GM21390 (cell line): ENCODE results near the gene SCN4A.
"Not testable (repeated sequence)": the region's sequence is repeated elsewhere in the genome, so short reads cannot be mapped to it uniquely, and the experiment has no call there.

Source experiments
- ATAC-seq: cut with Tn5 transposase; IDR thresholded peaks from one replicate; pipeline ENCODE4 v1.9.1; 2021; ENCODE audit not compliant: unreplicated experiment

SCN4A gene

GRCh38 chr17:63939401-63939800 is 33.3 kb downstream of the SCN4A start:
- no peak for ATAC-seq

- ATAC-seq = no peak
These were observed 34.8 kb downstream of the SCN4A start for GRCh38 chr17:63937920-63938319.

- no peak for ATAC-seq
These were observed 35.4 kb downstream of the SCN4A start for GRCh38 chr17:63937319-63937718.

- ATAC-seq = no peak
These were observed 38.3 kb downstream of the SCN4A start for GRCh38 chr17:63934183-63935112.

- no peak for ATAC-seq
These were observed 39.1 kb downstream of the SCN4A start for GRCh38 chr17:63933598-63933997.

- ATAC-seq = peak; percentile 5
These were observed 40.0 kb downstream of the SCN4A start for GRCh38 chr17:63932721-63933120.

GRCh38 chr17:63931981-63932561 is 40.6 kb downstream of the SCN4A start, which contains the start of gene CD79B:
TSS of gene CD79B (minus strand) at chr17:63932331. CDS start at chr17:63932261, 70 bp downstream.
- ATAC-seq = peak; percentile 74

GRCh38 chr17:63930951-63931575 is 41.7 kb downstream of the SCN4A start:
- peak; percentile 46 for ATAC-seq

GRCh38 chr17:63929860-63930766 is 42.6 kb downstream of the SCN4A start:
- ATAC-seq = no peak

GRCh38 chr17:63928966-63929695 is 43.6 kb downstream of the SCN4A start:
- no peak for ATAC-seq

- no peak for ATAC-seq
These were observed 44.5 kb downstream of the SCN4A start for GRCh38 chr17:63928172-63928666.

GRCh38 chr17:63927464-63928171 is 45.1 kb downstream of the SCN4A start:
- ATAC-seq = no peak

GRCh38 chr17:63926164-63926563 is 46.6 kb downstream of the SCN4A start:
- no peak for ATAC-seq

- ATAC-seq = no peak
These were observed 47.1 kb downstream of the SCN4A start for GRCh38 chr17:63925615-63926014.

GRCh38 chr17:63922402-63922801 is 50.3 kb downstream of the SCN4A start:
- ATAC-seq = peak; percentile 48

GRCh38 chr17:63920779-63921178 is 51.9 kb downstream of the SCN4A start:
- ATAC-seq = not testable (repeated sequence)

GRCh38 chr17:63920050-63920449 is 52.7 kb downstream of the SCN4A start:
- not testable (repeated sequence) for ATAC-seq

GRCh38 chr17:63919311-63919723 is 53.4 kb downstream of the SCN4A start:
- peak; percentile 75 for ATAC-seq

GRCh38 chr17:63918789-63919305 is 53.9 kb downstream of the SCN4A start, which contains the start of gene GH1:
TSS of gene GH1 (minus strand) at chr17:63918839. CDS start at chr17:63918776, 63 bp downstream.
- ATAC-seq = not testable (repeated sequence)
